Testis (tissue), 2 donors: ENCODE data around the gene CGB2.
"Not testable (repeated sequence)": the region's sequence is repeated elsewhere in the genome, so short reads cannot be mapped to it uniquely, and the experiment has no call there.

Experiments used
- POLR2A ChIP-seq: fragments of 450-650 bp; IDR thresholded peaks from one replicate; pipeline ENCODE4 v1.6.1; 2017; ENCODE audit warnings: antibody characterized with exemption, mild to moderate bottlenecking, moderate library complexity
- TF ChIP-seq, protein P1 (sequence below), 3 experiments: fragments of 450-650 bp in 2 of 3; fragments of 200-600 bp in 1 of 3; sonication (generic) in 1 of 3; IDR thresholded peaks; one replicate each; pipeline ENCODE4 v1.5.1; 2016 to 2019; ENCODE audit warnings: antibody characterized with exemption in 3 of 3, mild to moderate bottlenecking in 2 of 3, moderate library complexity in 1 of 3

DNA sequence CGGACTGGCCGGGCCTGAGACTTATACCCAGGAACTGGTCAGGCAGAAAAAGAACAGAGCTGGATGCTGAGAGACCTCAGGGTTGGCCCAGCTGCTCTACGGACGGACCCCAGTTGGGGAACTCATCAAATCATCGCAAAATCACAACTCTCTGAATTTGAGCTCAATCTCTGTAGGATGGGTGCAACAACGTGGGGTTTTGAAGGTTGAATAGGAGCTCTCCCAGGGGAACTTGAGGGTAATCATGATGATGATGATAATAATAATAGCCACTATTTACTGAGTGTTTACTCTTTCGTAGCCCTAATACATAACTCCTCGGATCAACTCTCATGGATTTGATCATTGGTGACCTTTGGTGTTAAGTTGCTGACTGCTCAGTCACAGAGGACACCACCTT, 1.4 kb upstream of the CGB2 start:
- TF ChIP-seq, protein P1, sequence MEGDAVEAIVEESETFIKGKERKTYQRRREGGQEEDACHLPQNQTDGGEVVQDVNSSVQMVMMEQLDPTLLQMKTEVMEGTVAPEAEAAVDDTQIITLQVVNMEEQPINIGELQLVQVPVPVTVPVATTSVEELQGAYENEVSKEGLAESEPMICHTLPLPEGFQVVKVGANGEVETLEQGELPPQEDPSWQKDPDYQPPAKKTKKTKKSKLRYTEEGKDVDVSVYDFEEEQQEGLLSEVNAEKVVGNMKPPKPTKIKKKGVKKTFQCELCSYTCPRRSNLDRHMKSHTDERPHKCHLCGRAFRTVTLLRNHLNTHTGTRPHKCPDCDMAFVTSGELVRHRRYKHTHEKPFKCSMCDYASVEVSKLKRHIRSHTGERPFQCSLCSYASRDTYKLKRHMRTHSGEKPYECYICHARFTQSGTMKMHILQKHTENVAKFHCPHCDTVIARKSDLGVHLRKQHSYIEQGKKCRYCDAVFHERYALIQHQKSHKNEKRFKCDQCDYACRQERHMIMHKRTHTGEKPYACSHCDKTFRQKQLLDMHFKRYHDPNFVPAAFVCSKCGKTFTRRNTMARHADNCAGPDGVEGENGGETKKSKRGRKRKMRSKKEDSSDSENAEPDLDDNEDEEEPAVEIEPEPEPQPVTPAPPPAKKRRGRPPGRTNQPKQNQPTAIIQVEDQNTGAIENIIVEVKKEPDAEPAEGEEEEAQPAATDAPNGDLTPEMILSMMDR (IDR thresholded peaks at IDR 0.05): not testable (repeated sequence)
- TF ChIP-seq POLR2A: not testable (repeated sequence)
